Hypothalamus (tissue), 51 donors: ENCODE measurements around the gene MAGOH.

Experiments used
- DNase-seq, 51 donors: peaks; one replicate each; lab custom pipeline; 2025; lab: John Stamatoyannopoulos, UW

Gene MAGOH

DNA sequence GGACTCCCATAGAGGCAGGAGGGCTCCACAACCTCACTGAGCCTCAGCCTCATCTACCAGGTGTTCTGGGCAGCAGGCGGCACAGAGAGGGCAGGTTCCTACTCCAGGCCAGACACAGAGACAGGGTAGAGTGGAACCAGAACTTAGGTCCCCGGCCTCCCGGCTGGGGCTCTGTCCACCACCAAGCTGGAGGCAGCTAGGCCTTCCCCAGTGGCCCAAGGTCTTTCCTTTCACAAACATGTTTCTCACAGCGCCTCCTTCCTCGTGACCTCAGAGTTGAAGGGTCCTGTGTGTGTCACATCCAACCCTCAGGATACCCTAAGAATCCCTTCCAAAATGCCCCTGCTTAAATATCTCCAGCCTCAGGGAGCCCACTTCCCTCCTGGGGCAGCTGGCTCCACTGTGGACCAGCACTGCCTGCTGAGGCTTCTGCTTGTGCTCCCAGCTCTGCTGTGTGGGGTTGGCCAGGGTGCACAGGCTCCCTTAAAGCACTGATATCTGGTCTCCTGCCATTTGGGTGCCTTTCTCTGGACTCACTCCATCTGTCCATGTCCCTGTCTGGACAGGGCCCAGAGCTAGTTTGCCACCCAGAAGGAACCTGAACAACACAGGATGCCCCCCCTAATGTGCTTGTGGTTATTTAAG, 33.2 kb upstream of the MAGOH start:
- no peak for DNase-seq

DNA sequence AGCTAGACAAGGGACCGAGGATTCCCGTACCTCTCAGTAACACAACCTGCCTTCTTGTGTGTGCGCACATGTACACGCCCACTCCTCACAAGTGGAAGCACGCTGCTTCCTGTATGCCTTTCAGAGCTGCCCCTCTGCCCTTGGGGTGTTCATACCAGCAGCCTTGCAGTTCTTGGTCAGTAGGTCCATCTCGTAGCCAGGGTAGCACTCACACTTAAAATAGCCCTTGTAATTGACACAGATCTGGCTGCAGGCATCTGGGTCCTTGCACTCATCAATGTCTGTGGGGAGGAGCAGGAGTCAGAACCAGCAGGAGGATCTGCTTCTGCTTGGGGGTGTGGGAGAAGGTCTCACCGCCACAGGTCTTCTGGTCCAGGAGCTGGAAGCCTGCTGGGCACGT, 32.6 kb upstream of the MAGOH start:
- no peak for DNase-seq

DNA sequence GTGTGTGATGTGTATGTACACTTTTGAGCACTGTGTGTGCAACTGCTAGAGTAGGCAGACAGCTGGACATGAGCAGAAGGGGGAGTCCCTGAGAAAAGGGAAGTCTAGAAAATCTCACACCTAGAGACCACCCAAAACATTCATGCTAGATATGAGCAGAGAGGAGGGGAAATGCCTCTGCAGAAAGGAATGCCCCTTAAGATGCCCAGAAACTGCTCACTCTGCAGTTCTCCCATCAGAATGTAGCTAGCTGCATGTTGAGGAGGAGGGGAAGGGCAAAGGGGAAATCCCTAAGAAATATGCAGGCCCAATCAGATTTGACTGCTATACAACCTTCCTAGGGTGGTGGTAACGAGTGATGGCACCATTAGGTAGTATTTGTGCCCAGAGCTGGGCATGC, 31.8 kb upstream of the MAGOH start:
- no peak for DNase-seq

DNA sequence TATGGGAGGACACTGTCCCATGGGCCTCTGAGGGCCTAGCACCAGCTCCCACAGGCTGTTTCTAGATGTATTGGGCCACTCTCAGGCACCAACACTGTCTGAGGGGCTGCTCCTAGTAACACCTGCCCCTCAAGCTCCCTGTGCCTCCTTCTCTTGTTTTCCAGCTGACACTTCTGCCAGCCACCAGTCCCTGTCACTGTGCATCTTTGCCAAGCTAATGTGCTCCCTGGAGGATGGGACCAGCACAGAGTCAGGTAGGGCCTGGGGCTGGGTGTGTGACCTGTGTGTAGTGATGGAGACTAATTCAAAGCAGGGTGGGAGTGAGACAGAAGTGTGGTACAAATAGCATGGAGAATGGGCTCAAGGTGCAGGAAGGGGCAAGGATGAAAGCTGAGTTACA, 29.4 kb upstream of the MAGOH start:
- DNase-seq: no peak

DNA sequence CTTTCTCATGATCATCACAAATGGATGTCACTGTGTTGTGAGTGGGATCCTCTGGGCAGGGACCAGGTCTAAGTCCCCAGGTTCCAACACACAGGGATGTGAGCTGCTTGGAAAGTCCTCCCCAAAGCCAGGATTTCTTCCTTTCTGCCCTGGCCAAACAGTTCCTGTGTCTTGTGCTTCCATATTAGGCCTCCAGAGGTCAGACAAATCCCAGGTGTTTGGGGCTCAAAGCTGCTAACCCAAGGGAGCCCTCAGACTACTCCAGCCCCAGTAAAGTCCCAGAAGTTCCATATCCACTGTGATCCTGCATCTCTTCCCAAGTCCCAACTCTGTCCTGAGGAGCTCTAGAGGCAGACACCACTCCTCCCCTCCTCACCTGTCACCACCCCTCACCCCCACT, 27.7 kb upstream of the MAGOH start:
- no peak for DNase-seq

DNA sequence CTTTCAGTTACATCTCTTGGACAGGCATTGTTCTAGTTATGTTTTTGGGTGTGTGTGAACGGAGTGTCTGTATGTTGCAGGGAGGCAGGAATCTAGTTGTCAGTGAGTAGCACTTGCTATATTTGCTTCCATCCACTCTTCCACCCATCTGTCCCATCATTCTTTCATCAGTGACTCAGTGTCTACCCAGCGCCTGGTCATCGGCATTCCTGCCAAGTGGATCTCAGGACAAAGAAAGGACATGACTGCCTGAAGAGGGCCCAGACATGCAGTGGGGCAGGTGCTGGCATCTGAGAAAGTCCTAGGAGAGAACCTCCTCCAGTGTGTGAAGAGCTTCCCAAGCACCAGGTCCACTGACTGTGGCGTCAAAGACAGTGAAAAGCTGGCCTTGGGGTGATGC, 27.3 kb upstream of the MAGOH start:
- DNase-seq: peak in 1 of 51 donors; percentile 31

DNA sequence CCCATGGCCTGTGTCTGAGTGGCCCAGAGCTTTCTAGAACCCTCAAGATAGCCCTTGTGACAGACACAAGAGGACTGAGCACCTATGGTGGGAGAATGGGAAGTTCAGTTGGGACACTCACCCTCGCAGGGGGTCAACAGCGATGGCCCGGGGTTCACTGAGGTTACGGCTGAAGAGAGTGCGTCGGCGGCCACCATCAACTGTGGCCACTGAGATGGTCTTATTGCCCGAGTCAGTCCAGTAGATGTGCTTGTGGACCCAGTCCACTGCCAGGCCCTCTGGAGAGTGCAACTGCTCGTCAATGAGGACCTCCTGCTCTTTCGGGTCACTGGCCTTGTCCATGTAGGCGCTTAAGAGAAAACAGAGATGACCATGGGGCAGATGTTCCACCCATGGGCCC, 25.7 kb upstream of the MAGOH start:
- DNase-seq: no peak

DNA sequence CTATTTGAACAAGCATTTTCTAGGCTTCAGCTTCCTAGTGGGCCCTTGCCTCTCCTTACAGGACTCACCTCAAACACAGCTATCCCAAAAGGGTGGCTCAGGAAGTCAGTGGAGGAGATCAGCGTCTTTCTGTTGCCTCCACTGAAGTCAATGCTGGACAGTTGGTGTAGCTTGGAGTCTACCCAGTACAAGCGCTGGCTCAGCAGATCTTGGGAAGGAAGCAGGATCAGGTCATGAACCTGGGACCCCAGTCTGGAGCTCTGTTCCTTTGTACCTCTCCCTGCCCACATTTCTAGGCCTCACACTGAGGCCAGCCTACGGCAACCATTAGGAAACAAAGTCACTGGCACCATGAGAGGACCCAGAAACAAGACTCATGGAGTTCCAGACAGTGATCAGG, 23.7 kb upstream of the MAGOH start:
- no peak for DNase-seq

DNA sequence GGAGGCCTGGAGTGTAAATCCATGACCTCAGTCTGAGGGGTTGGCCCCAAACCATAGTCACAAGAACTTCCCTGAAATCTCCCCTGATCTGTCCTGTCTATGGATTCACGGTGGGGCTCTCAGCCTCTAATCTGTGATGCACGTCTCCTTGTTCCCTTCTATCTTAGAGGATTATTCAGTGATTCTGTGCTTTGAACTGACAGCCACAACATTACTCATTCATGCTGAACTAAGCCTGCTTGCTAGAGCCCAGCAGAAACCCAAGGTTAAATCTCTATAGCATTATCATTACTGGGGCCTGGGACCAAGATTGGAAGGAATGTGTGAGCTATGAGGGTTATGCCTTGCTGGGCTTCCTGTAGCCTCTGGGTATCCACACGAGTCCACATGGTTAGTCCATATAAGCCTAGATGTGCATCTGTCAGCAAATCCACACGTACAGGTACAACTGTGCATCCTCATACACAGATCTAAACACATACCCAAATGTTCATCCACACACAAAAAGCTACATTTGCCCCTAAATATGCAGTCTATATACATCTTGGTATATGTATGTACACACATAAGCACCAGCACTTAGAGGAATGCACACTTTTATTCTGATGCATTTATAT, 22.4 kb upstream of the MAGOH start:
- no peak for DNase-seq

DNA sequence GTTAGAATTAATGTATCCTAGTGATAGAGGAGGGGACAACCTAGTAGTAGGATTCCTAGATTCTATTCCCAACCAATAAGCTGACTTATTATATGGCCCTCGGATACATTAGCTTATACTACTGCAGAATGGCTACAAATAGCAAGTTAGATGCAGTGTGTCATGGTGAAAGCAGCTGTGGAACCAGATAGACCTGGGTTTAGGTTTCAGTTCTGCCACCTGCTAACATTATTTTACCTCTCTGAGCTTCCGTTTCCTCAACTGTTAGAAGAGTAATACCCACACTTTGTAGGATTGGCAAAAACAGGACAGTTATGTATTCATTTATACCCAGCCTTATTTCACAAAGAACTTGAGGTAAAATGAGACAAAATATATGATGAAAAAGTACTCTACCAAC, 21.6 kb upstream of the MAGOH start:
- no peak for DNase-seq

DNA sequence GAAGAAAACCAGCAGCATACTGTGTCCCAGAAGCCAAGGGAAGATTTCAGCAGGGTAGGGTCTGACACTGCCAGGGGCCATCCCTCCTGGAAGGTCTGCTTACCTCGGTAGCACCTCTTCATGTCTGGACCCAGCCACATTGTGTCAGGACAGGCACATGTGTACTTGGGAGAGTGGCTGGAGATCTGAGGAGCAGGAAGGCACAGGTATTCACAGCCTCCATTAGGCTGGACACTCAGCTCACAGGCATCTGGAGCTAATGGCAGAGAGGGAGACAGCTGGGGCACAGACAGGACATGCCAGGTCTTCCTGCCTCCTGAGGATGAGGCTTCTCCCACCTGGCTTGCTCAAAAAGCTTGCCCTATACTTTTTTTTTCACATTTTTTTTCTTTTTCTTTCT, 19.9 kb upstream of the MAGOH start:
- DNase-seq: no peak

DNA sequence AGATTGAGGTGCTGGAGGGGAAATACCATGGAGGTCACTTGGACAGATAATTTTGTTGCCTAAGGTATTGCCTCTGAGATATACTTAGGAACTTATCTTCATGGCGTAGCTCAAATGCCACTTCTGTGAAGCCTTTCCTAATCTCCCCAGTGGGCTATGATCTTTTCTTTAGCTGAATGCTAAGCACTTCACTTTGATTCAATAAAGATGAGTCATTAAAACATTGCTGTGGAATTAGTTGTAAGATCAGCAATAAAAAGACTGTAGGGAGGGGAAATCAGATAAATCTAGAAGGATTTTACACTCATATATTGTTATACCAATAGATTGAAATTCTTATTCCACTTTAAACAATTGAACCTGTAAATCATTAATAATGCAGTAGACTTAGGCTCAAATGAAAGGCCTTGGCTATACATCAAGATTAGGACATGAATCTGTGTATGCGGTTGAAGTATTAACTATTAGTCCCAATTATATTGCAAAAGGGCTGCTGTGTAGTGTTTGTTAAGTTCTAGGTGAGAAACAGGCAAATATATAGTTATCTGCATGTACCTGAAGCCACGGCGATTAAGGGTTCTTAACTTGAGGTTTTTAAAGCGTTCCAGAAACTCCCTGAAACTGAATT, 19.2 kb upstream of the MAGOH start:
- DNase-seq: no peak

DNA sequence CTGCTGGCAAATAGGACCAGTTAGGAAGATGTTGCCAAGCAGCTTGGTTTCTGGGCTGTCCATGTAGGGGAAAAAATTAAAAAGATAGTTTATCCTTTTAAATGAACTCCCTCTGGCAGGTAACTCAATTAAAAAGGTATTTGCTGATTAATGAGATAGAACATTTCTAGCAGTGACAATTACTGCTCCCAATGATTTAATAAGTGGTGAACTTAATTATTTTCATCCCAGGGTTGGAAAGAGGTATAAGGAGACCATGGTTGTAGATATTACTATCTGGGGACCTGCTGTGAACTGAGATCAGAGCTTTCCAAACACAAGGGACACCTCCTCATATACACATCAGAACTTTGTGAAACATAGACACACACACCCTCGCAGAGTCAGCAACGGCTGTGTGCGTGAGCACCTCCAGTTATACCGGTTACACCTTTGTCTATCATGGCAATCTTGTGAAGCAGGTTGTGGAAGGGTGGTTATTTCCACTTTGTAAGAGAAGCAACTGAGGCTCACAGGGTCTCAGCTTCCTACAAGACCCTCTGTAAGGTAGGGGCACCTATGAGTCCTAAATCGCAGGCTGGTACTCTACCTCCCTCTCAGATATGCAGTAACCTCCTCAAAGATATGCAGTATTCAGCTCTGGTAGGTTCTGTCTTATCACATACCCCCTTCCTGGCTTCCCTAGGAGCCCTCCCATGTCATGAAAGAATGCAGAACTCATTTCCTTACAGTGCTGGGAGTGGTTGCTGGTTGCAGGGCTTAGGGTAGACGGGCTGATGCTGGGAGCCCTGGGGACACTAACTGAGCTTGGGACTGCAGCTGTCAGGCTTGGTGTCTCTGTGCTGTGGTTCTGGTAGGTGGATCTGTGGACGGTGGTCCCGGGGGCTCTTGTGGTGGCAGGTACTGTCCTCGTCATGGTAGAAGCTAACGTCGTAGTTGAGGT, 18.5 kb upstream of the MAGOH start:
- DNase-seq: no peak

DNA sequence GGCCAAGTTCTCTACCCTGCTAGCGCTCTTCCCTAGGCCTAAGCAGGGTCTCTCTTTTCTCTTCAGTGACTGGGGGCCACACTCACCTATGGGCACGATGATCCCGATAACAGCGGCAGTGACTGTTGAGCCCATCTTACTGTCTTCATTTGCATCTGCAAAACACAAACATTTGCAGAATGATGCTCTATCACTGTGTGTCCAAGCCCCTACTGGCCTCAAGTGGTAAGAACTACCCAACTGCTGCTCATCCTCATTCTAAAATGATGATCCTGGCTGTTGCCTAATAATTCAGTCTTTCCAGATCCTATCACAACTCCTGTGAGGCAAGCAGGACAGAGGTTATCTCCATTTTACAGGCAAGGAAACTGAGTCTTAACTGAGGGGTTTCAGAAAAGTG, 16.7 kb upstream of the MAGOH start:
- no peak for DNase-seq

DNA sequence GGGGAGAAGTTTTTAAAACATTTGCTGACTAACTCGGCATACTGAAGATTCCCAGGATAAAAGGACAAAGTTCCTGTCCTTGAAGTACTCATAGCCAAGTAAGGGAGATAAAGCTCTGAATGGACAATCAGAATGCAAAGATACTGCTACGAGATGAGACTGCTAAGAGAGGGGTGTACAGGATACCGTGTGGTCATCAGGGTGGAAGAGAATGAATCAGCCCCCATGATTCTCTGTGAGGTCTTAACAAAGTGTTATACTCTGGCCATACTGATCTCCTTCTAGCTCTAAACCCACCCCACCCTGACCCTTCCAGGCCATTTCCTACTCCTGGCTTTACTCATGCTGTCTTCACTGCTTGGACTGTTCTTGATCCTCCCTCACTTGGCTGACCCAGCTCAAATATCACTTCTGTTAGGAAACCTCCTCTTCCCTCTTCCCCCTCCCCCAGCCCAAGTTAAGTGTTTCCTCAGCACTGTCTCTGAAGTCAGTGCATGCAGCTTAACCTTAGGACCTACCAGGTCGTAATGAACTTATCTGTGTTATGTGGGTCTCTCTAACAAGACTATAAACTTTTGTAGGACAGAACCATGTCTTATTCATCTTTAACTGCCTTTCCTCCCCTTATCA, 15.8 kb upstream of the MAGOH start:
- no peak for DNase-seq

DNA sequence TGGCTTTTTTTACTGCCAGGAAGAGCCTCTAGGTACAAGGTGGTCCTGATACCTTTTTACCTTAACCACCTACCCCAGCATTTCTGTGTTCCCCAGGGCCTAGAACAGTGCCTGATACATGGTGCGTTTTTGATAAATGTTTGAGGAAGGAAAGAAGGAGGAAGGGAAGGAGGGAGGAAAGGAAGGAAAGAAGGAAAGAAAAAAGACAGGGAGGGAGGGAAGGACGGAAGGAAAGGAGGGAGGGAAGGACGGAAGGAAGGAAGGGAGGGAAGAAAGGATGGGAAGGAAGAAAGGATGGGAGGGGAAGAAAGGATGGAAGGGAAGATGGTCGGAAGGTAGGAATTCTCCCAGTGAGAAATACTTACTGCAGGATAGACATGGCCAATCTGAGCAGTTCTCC, 12.0 kb upstream of the MAGOH start:
- DNase-seq: no peak

DNA sequence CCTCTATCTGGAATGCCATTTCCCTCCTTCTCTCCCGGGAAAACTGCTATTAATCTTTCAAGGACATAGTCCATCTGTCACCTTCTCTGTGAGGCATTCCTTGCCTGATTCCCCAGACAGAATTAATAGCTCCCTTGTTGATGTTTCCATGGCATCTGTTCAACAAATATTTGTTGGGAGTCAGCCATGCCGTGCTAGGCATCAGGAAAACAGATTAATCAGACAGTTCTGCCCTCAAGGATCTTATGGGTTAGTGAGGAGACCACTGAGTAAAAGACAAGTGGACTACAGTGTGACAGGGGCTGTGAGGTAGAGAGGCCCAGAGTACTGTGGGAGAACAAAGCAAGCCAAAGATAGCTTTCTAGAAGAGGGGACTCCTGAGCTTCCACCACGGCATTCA, 11.4 kb upstream of the MAGOH start:
- no peak for DNase-seq

DNA sequence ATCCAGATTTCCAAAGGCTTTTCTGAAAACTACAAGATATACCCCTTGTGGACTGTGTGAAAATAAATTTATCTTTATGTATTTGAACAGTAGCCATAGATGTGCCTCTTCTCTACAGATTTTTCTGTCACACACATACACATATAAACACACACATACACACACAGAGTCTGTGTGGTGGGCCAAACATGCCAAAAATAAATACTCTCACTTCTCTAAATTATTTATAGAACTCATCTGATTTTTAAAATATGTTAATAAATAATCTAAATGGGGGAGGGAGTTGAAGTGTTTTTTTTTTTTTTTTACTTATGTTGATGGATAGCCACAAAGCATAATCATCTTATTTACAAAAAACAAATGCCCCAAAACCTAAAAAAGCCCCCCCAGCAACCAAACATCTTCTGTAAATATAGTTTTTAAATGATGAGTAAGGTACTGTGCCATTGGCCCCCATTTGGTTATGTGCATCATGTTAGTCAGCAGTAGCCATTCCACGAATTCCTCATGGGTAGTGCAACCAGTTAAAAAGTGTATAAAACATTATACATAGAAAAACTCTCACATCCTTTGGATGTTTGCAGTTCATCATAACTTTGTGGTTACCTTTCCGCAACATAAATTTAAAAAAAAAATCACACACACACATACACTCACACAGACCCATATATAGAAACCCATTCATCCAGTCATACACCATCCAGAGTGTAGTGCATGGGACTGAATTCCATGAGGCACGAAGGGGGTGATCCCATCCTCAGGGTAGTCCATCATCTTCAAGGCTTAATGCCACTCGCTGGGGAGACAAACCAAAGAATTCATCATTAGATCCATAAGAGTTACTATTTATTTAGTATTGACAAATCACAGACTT, 8.2 kb upstream of the MAGOH start:
- DNase-seq: no peak

DNA sequence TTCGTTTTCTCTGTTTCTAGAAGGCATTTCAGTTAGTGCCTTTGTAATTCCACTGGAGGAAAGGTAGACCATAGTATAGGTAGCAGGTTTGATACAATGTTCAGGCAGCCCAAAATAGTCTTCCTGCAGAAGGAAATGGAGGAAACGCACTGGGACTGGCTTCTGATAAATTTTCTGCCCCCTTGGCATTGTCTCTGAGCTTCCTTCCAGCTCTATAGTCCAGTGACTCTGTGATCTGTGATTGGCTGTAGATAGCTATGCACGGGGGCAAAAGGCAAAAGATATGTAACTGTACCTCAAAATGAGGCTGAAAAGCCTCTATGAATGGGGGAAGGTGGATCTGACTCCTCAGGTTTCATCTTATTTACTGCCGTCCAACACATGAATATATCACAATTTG, 5.8 kb upstream of the MAGOH start:
- DNase-seq: no peak

DNA sequence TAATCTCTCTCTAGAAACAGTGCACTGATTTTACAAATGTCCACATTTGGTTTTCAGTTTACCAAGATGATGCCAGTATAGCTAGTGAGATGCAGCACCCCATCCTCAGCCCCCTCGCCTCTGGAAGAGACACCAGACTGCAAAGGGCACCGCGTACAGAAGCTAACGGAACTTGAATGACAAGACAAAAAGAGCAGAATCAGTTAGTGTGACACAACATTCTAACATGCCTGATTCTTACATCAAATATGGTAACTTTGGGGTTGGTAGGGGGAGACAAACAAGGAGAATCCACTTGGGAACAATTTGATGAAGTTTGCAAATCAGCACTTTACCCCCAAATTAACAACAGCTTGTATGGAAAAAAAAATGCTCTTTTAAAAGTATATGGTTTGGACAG, 4.1 kb upstream of the MAGOH start:
- DNase-seq: no peak
